Skin of body (tissue), 2 donors: ENCODE measurements around the gene NEU3. TPM values are rescaled to one million over a fixed set of nuclear protein-coding genes. Genes with fewer than 3 reads are reported as not detected.
"Not testable (repeated sequence)": the region's sequence is repeated elsewhere in the genome, so short reads cannot be mapped to it uniquely, and the experiment has no call there.

ENCODE experiments used
- DNase-seq: peaks from one replicate; lab custom pipeline; 2025; lab: John Stamatoyannopoulos, UW
- total RNA-seq: library from RNA; depleted of rRNA; stranded (reverse); fragments of >200 nt; gene quantifications from one replicate; pipeline ENCODE4 v1.2.3, GENCODE V29; 2014

Gene NEU3
- total RNA-seq, 1 donor from 2014 or later = 10.5 TPM

GRCh38 chr11:74981888-74982287, 6.8 kb upstream of the NEU3 start:
- DNase-seq = no peak

GRCh38 chr11:74984070-74984469, 4.7 kb upstream of the NEU3 start:
- DNase-seq = no peak

GRCh38 chr11:74984730-74985129, 4.0 kb upstream of the NEU3 start:
- DNase-seq = no peak

GRCh38 chr11:74989260-74989638, 516 bp downstream of the NEU3 start:
- DNase-seq = no peak

- DNase-seq = not testable (repeated sequence)
These were observed 1.4 kb downstream of the NEU3 start for GRCh38 chr11:74990150-74990549.

- no peak for DNase-seq
These were observed 2.2 kb downstream of the NEU3 start for GRCh38 chr11:74990941-74991340.

GRCh38 chr11:74992852-74993251, 4.1 kb downstream of the NEU3 start:
- no peak for DNase-seq

- no peak for DNase-seq
These were observed 12.2 kb downstream of the NEU3 start for GRCh38 chr11:75000975-75001354.

- DNase-seq = no peak
These were observed 13.0 kb downstream of the NEU3 start for GRCh38 chr11:75001686-75002085.

GRCh38 chr11:75002516-75002915, 13.8 kb downstream of the NEU3 start:
- no peak for DNase-seq

GRCh38 chr11:75004215-75004614, 15.5 kb downstream of the NEU3 start:
- no peak for DNase-seq

- no peak for DNase-seq
These were observed 22.6 kb downstream of the NEU3 start for GRCh38 chr11:75011357-75011756.

- DNase-seq = no peak
These were observed 23.1 kb downstream of the NEU3 start for GRCh38 chr11:75011872-75012271.

- DNase-seq = no peak
These were observed 24.3 kb downstream of the NEU3 start for GRCh38 chr11:75013051-75013450.

GRCh38 chr11:75014129-75014528, 25.4 kb downstream of the NEU3 start:
- no peak for DNase-seq

GRCh38 chr11:75019200-75019599, 30.5 kb downstream of the NEU3 start:
- not testable (repeated sequence) for DNase-seq

GRCh38 chr11:75020328-75020727, 31.6 kb downstream of the NEU3 start:
- not testable (repeated sequence) for DNase-seq

GRCh38 chr11:75022296-75022695, 33.6 kb downstream of the NEU3 start:
- no peak for DNase-seq

- peak; percentile 39 for DNase-seq
These were observed 34.1 kb downstream of the NEU3 start for GRCh38 chr11:75022759-75023396.

GRCh38 chr11:75023446-75024067, 34.8 kb downstream of the NEU3 start:
- no peak for DNase-seq

- no peak for DNase-seq
These were observed 35.3 kb downstream of the NEU3 start for GRCh38 chr11:75024068-75024449.

- DNase-seq = no peak
These were observed 36.1 kb downstream of the NEU3 start for GRCh38 chr11:75024764-75025211.

- DNase-seq = no peak
These were observed 36.8 kb downstream of the NEU3 start for GRCh38 chr11:75025561-75025960.
